Peyer's patch (tissue), 4 donors: ENCODE results near the gene SSNA1.

Experiments used
- POLR2A ChIP-seq, 2 donors: fragments of 450-650 bp; IDR thresholded peaks; one replicate each; pipeline ENCODE4 v1.5.1; 2017; ENCODE audit warnings: antibody characterized with exemption in 2 of 2, mild to moderate bottlenecking in 2 of 2, moderate library complexity in 2 of 2
- TF ChIP-seq, protein P1 (sequence below), 6 experiments: fragments of 450-650 bp in 4 of 6; fragments of 200-600 bp in 2 of 6; sonication (generic) in 1 of 6; IDR thresholded peaks; one replicate each; pipeline ENCODE4 v1.5.1; 2017 to 2019; ENCODE audit warnings: antibody characterized with exemption in 6 of 6, mild to moderate bottlenecking in 3 of 6, moderate library complexity in 1 of 6

- TF ChIP-seq, protein P1, sequence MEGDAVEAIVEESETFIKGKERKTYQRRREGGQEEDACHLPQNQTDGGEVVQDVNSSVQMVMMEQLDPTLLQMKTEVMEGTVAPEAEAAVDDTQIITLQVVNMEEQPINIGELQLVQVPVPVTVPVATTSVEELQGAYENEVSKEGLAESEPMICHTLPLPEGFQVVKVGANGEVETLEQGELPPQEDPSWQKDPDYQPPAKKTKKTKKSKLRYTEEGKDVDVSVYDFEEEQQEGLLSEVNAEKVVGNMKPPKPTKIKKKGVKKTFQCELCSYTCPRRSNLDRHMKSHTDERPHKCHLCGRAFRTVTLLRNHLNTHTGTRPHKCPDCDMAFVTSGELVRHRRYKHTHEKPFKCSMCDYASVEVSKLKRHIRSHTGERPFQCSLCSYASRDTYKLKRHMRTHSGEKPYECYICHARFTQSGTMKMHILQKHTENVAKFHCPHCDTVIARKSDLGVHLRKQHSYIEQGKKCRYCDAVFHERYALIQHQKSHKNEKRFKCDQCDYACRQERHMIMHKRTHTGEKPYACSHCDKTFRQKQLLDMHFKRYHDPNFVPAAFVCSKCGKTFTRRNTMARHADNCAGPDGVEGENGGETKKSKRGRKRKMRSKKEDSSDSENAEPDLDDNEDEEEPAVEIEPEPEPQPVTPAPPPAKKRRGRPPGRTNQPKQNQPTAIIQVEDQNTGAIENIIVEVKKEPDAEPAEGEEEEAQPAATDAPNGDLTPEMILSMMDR (IDR thresholded peaks at IDR 0.05), result no peak
- TF ChIP-seq POLR2A (IDR thresholded peaks at IDR 0.05), result no peak
Measured at GRCh38 chr9:137187386-137187785, 1.1 kb upstream of the SSNA1 start.
